GM12872 (cell line): ENCODE results near the gene XIRP2.

ENCODE experiments used
- CTCF ChIP-seq: IDR thresholded peaks from 3 replicates; pipeline ENCODE4 v1.5.1; 2011; ENCODE audit warnings: low read depth, mild to moderate bottlenecking, low read length, moderate library complexity; ENCODE audit not compliant: insufficient read depth

XIRP2 gene

GRCh38 chr2:167135706-167136105 is 247.4 kb downstream of the XIRP2 start:
- TF ChIP-seq CTCF = no peak

- TF ChIP-seq CTCF = no peak
Measured at GRCh38 chr2:167136879-167137596, 248.8 kb downstream of the XIRP2 start.

- no peak for TF ChIP-seq CTCF
Measured at GRCh38 chr2:167140330-167140729, 252.1 kb downstream of the XIRP2 start.

- no peak for TF ChIP-seq CTCF
Measured at GRCh38 chr2:167140767-167141166, 252.5 kb downstream of the XIRP2 start.

- TF ChIP-seq CTCF = no peak
Measured at GRCh38 chr2:167142554-167142953, 254.3 kb downstream of the XIRP2 start.

GRCh38 chr2:167144179-167144898 is 256.1 kb downstream of the XIRP2 start:
- TF ChIP-seq CTCF = no peak

GRCh38 chr2:167147271-167147941 is 259.1 kb downstream of the XIRP2 start:
- TF ChIP-seq CTCF = no peak
